DOHH2 (cell line): ENCODE measurements around the gene RASA3.

ENCODE experiments used
- H3F3A ChIP-seq: fragments of 200-600 bp; sonication (generic), shearing (Covaris generic); 2 replicates; pipeline ENCODE4 v1.6.0; 2016; ENCODE audit warnings: antibody characterized with exemption, mild to moderate bottlenecking; ENCODE audit not compliant: control insufficient read depth, insufficient read depth
- H3K27ac ChIP-seq: fragments of 200-600 bp; sonication (generic); 2 replicates; pipeline ENCODE4 v1.5.1; 2014; ENCODE audit warnings: low read depth, mild to moderate bottlenecking, low read length, moderate library complexity
- H3K27me3 ChIP-seq: fragments of 200-600 bp; sonication (generic); 2 replicates; pipeline ENCODE4 v1.6.1; 2014; ENCODE audit warnings: mild to moderate bottlenecking, low read length, mixed read lengths; ENCODE audit not compliant: control insufficient read depth
- H3K36me3 ChIP-seq: fragments of 200-600 bp; sonication (generic); 2 replicates; pipeline ENCODE4 v1.6.1; 2014; ENCODE audit warnings: mild to moderate bottlenecking, low read length, moderate library complexity, mixed read lengths; ENCODE audit not compliant: control insufficient read depth
- H3K4me1 ChIP-seq: fragments of 200-600 bp; sonication (generic); 2 replicates; pipeline ENCODE4 v1.6.1; 2014; ENCODE audit warnings: mild to moderate bottlenecking, low read length, mixed read lengths; ENCODE audit not compliant: control insufficient read depth
- H3K4me2 ChIP-seq: fragments of 200-600 bp; sonication (generic); 2 replicates; pipeline ENCODE4 v1.6.0; 2014; ENCODE audit warnings: mild to moderate bottlenecking, low read length, moderate library complexity
- H3K4me3 ChIP-seq: fragments of 200-600 bp; sonication (generic); 2 replicates; pipeline ENCODE4 v1.5.1; 2014; ENCODE audit warnings: mild to moderate bottlenecking, low read length, mixed read lengths
- H3K79me2 ChIP-seq: fragments of 200-600 bp; sonication (generic); 2 replicates; pipeline ENCODE4 v1.6.1; 2014; ENCODE audit warnings: mild to moderate bottlenecking, low read length, mixed read lengths; ENCODE audit not compliant: control insufficient read depth
- H3K9me2 ChIP-seq: fragments of 200-600 bp; sonication (generic); replicated peaks from 2 replicates; pipeline ENCODE4 v1.6.1; 2014; ENCODE audit warnings: mild to moderate bottlenecking, low read length, mixed read lengths; ENCODE audit not compliant: control insufficient read depth
- H3K9me3 ChIP-seq: fragments of 200-600 bp; sonication (generic); 2 replicates; pipeline ENCODE4 v1.6.1; 2014; ENCODE audit warnings: antibody characterized with exemption, low read length, mixed read lengths; ENCODE audit not compliant: control insufficient read depth, insufficient read depth
- H4K20me1 ChIP-seq: fragments of 200-600 bp; sonication (generic); 2 replicates; pipeline ENCODE4 v1.6.0; 2014; ENCODE audit warnings: low read depth, mild to moderate bottlenecking, antibody characterized with exemption, low read length, moderate library complexity; ENCODE audit not compliant: control insufficient read depth, insufficient read depth
- CTCF ChIP-seq: fragments of 200-600 bp; sonication (generic); IDR thresholded peaks from one replicate; pipeline ENCODE4 v1.5.1; 2014; ENCODE audit warnings: antibody characterized with exemption, mild to moderate bottlenecking, low read depth, low read length; ENCODE audit not compliant: poor library complexity, severe bottlenecking
- EZH2phosphoT487 ChIP-seq: fragments of 200-600 bp; sonication (generic); IDR thresholded peaks from 2 replicates; pipeline ENCODE4 v1.6.1; 2017; ENCODE audit warnings: borderline replicate concordance, mild to moderate bottlenecking, antibody characterized with exemption, low read length, moderate library complexity, mixed read lengths

Gene RASA3

GRCh38 chr13:113962386-113962785, 170.0 kb downstream of the RASA3 start:
- Histone ChIP-seq H3K9me3 (peaks cover 20% of the 10 kb centered on the region), H4K20me1 (no peaks in the 10 kb centered on the region), H3F3A (no peaks in the 10 kb centered on the region), H3K36me3 (no peaks in the 10 kb centered on the region), H3K4me1 (no peaks in the 10 kb centered on the region), H3K27ac (no peak overlapping the region), H3K79me2 (no peaks in the 10 kb centered on the region), H3K9me2 (no peaks in the 10 kb centered on the region), H3K4me3 (no peak overlapping the region), H3K4me2 (no peak overlapping the region), H3K27me3 (no peaks in the 10 kb centered on the region)
- no peak for TF ChIP-seq EZH2phosphoT487
- TF ChIP-seq CTCF: no peak

GRCh38 chr13:113960276-113960948, 172.0 kb downstream of the RASA3 start:
- Histone ChIP-seq H3K79me2 (no peaks in the 10 kb centered on the region), H3K27ac (no peak overlapping the region), H3K4me1 (no peaks in the 10 kb centered on the region), H3K4me3 (no peak overlapping the region), H3K27me3 (no peaks in the 10 kb centered on the region), H3K9me3 (peaks cover 25% of the 10 kb centered on the region), H3F3A (no peaks in the 10 kb centered on the region), H4K20me1 (no peaks in the 10 kb centered on the region), H3K36me3 (no peaks in the 10 kb centered on the region), H3K9me2 (no peaks in the 10 kb centered on the region), H3K4me2 (no peak overlapping the region)
- TF ChIP-seq EZH2phosphoT487 (no peak), CTCF (no peak)

- no peaks in the 10 kb centered on the region for H3K4me1 ChIP-seq
- no peaks in the 10 kb centered on the region for H4K20me1 ChIP-seq
- no peak overlapping the region for H3K27ac ChIP-seq
- no peak for TF ChIP-seq CTCF
- TF ChIP-seq EZH2phosphoT487: no peak
- H3K9me2 ChIP-seq: no peaks in the 10 kb centered on the region
- H3K79me2 ChIP-seq: no peaks in the 10 kb centered on the region
- H3K9me3 ChIP-seq: peaks cover 25% of the 10 kb centered on the region
- no peaks in the 10 kb centered on the region for H3F3A ChIP-seq
- H3K27me3 ChIP-seq: no peaks in the 10 kb centered on the region
- no peaks in the 10 kb centered on the region for H3K36me3 ChIP-seq
- no peak overlapping the region for H3K4me2 ChIP-seq
- no peak overlapping the region for H3K4me3 ChIP-seq
Measured at GRCh38 chr13:113959198-113959597, 173.2 kb downstream of the RASA3 start.
